NCI-H2196 treated with DMSO at 0.1 percent for 48 hours (cell line): Measurements from ENCODE around the gene CHCHD6.

Experiments used
- DNase-seq: peaks from one replicate; lab custom pipeline; 2025; ENCODE audit not compliant: unreplicated experiment; lab: John Stamatoyannopoulos, UW

Gene CHCHD6

DNA sequence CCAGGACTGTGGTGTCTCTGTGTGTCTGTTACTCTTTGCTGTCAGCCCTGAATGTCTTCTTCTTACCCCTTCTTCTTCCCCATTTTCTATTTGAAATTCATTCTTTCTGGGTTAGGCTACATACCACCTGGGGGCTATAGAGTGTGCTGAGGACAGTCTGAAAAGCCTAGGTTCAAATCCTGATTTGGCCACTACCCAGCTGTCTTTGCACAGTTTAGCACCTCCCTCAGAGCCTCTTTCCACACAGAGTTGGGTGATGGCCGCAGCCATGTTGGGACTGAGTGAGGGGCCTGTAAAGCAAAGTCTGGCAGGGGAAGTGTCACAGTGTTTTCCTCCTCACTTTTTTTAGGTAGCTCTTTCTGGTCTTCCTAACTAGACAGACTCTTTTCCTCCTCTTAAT is 113.7 kb downstream of the CHCHD6 start:
- DNase-seq: no peak

DNA sequence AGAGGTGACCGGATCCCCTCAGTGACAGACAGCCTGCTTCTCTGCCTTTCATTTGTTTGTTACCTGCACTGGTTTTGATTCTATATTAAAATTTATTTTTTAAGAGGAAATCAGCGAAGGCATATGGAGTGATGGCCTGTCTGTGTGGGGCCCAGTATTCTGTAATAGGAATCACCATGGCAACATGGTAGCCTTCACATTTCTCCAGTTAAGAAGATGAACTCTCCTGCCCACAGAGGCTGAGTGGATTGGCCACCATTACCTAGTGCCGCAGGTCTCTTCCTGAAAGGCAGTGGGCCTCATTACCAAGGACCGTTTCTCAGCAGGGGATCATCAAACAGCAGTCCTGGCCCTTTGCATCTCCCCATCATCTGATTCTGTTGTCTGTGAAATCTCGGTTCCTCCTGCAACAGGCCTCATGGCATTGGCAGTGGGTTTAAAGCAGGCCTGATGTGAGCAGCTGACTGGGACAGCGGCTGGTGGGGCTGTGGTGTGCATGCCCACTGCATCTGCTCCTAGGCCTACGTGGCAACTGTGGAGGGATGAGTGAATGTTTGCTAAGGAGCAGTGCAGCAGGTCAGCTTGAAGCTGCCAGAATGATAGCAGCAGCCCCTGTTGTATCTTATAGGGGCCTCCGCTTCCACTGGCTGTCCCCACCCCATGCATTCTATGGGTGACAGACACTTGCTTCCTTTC is 114.5 kb downstream of the CHCHD6 start:
- DNase-seq: no peak

DNA sequence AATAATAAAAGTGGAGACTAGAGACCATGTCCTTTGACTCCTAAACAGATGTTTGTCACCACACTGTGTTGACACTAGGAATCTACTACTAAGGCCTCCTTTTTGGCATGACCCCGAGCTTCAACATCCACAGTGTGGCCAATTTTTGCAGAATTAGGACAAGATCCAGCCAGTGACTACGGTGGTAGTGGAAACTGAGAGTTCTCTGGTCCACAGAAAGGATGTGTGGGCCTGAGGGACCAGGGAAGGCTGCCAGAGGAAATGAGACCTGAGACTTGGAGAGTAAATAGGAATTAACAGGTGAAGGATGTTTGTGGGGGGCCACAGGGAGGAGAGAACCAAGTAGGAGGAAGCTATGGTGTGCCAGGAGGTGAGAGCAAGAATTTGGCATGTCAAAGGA is 122.7 kb downstream of the CHCHD6 start:
- no peak for DNase-seq

DNA sequence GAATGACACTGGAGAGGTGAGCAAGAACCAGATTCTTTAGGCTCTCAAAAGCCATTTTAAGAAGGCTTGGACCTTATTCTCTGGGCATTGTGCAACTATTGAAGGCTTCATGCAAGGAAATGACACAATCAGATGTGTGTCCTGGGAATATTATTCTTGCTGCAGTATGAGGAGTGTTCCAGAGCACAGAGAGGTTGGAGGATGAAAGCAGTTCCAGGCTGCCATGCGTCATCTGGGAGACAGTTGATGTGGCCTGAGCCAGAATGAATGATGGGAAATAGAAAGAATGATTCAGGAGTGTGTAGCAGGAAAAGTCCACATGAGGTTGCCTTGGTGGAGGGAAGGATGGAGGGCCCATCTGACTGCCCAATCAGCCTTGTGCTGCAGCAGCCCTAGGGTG is 123.1 kb downstream of the CHCHD6 start:
- DNase-seq: no peak

DNA sequence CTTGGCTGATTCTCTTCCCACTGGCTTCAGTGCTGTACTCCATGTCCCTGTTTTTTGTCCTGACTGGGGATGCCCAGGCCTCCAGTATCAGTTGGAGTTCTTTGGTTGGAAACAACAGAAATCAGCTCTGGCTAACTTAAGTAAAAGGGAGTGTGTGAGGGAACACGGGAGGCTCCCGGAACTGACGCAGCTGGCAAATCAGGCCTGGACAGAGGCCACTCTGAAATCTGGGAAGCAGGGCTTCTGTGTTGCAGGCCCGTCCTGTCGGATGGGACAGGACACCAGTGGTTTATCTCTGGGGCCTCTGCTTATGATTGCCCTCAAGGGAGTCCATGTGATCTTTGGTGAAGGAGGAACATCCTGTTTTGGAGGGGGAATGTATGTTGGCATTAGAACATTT is 124.3 kb downstream of the CHCHD6 start:
- no peak for DNase-seq

DNA sequence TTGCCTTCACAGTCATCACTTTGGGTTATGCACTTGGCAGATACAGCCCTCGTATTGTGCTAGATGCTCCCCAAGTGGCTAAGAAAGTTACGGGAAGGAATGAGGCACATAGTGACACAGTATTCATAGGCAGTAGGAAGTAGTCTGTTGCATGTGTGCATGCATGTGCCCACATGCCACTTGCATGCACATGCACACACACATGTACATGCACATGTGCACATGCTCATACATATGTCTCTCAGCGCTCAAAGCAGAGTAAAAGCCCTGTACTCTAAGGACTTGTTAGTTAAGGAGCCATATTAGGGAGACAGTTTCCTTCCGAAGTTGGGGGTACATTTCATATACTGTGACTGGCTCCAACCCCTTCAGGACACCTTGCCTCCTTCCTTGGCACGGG is 128.9 kb downstream of the CHCHD6 start:
- DNase-seq: no peak

DNA sequence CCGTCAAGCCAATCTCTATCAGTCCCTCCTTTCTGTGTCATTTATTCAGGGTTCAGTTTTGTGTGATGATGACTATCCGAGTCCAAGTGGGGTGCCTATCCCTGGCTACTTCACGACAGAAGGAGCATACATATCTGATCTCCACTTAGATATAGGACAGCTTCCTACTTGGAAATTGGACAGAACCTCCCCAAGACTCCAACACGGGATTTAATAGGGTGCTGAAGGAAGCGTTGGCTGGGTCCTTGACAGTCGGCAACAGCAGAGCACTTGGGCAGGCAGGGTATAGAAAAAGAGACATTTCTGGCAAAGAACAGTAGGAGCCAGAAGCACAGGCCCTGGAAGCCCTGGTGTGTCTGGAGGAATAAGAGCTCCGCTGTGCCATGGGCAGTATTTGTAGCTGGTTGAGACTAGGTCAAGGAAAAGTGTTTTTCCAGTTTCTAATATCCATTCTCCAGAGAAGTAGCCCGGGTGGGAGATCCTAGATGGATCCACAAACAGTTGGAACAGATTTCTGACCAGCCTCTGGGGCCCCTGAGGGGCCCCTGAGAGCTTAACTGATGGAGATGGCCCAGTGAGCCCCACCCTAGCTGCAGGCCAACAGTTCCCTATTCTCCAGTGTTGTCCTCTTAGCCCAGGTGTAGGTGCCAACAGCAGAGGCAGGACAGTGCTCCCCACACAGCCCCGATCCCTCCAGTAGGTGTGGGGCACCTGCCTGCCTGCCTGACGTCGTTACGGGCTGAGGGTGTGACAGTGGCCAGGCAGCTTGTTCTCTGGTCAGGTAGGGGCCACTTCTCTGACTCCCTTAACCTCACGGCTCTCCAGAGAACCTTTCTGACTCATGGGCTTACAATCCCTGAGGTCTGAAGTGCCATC is 130.8 kb downstream of the CHCHD6 start:
- no peak for DNase-seq

DNA sequence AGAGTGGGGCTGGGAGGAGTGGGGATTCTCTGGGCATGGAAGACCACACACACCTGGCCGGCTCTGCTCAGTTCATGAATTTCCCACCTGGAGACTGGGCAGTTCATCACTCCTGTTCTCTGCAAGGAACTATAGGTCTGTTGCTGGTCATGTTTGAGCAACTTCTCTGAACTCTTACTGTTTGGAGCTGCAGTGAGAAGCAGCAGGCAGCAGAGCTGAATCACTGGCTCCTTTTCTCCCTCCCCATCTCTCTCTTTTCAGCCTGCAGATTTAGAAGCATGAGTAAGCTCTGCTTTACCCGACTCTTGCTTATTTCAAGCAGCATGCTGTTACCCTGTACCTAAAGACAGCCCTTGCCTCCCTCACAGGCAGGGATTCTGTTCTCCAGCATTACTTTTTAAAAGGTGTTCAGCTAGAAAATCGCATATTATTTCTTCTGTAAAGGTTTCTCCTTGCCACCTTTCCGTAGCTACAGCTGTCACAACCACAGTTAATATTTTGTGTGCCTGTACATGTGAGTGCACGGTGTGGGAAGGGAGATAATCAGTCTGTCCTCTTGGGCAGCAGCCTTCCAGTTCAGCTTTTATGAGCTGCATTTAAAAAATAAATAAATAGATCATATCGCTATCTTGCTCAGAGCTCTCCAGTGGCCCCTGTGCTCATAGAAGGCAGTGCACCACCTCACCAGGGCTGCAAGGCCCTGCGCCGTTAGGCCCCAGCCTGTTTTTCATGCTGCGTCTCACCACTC is 131.6 kb downstream of the CHCHD6 start:
- DNase-seq: no peak

DNA sequence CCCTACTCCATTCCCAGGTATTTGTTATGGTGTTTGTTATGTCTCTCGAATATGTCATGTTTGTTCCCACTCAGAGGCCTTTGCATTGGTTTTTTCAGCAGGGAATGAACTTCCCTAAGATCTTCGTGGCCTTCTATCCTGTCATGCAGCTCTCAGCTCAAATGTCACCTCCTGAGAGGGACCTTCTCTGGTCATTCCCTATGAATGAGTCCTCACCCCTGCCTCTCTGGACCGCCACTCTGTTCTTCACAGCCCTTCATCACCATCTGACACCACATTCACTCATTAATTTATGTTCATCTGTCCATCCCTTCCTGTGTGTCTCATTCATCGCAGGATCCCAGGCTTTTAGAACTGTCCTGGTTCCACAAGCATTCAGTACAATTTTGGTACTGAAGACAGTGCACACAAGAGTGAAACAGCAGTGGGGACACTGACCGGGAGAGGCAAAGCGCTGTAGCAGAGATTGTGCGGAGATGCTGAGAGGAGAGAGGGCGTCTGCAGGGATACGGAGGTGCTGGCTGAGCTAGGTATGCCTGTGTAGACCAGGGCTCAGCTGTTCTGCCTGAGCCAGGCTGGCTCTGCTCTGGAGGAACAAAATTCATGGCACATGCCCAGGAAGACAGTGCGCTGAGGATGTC is 132.3 kb downstream of the CHCHD6 start:
- DNase-seq: no peak

DNA sequence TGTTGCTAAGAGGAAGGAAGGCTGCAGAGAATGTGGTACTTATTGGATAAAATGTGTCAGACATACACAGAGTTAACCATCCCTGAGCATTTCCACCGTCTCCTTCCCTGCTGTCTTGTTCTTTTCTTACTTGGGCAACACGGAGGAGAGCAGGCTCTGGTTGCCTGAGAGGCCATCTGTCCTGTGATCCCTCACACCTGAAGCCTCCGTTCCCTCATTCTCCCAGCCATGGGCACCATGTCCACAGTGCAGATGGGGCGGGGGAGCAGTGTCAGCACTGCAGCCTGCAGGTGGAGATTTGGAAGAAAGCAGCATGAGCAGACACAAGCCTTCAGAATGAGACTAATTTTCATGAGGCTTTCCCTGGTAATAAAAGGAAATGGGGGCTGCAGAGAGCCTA is 133.7 kb downstream of the CHCHD6 start:
- DNase-seq: no peak

DNA sequence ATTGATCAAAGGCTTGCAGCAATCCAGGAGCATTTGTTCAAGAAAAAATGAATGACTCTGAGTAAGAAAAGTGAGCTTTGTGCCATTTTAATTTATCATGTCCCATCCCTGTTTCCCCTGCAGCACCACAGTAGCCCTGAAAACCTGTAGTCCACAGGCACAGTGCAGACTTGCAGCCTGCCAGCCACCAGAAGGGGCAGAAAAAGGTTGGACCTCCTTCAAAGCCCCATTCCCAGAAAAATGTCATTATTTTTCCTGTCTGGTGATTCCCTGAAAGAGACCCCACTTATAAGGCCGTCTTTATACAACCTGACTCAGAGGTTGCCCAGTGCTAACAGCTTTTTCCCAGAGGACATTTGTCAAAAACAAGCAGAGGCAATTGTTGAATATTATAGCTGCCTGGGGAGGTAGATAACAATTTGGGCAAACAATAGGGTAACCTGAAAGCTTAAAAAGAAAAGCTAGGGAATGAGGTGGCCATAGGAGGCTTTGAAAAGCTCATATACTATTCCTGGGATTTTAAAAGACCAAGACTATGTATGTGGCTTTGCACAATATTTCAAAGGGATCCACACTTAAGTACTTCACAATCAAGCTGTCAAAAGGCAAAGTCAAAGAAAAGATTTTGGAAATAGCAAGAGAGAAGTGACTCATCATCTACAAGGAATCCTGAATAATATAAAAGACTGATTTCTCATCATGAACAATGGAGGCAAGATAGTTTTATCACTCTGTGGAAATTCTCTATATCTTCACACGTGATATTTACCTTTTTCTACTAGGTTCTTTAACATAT is 142.1 kb downstream of the CHCHD6 start:
- no peak for DNase-seq

DNA sequence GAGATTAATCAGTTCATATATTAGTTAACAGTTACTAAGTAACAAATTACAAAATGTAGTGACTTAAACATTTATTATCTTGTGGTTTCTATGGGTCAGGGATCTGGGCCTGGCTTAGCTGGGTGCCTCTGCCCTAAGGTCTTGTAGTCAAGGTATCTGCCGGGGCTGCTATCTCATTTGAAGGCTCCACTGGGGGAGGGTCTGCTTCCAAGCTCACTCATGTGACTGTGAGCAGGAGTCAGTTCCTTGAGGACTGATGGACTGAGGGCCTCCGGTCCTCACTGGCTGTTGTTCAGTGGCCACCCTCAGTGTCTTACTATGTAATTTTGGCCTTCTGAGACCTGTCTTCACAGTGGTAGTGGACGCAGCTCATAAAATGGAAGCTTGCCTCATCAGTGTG is 143.0 kb downstream of the CHCHD6 start:
- DNase-seq: no peak

DNA sequence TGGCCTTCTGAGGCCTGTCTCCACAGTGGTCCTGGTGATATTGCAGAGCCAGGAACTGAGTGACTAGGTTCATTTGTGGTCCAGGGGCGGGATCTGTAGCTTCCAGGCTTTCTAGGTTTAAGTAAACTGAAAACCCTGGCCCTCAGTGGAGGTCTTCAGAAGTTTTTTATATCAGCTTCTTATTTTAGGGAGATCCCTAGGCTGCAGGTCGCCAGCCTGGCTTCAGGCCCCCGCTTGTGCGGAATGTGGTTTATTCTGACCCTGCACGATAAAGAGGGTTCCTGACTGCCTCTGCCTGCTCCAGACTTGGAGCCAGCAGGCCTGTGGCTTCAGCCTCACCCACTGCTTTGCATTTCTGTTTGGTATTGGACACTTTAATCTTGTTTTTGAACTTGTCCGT is 145.0 kb downstream of the CHCHD6 start:
- DNase-seq: no peak

DNA sequence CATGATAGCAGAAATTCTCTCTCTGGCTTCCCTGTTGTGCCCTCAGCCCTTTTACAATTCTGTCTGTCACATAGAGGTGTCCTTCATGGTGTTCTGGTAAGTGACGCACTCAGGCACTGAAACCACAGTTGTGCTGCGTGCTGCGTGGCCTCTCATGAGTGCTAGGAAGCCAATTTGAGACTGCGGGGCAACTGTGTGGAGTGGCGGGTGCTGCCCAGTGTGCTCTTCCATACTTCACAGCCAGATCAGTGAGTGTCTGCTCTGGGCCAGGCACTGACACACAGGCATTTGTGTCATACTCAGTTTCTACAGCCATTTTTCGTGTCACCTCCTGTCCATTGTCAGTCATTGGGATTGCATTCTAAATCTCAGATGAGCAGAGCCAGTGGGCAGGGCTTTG is 145.7 kb downstream of the CHCHD6 start:
- no peak for DNase-seq

DNA sequence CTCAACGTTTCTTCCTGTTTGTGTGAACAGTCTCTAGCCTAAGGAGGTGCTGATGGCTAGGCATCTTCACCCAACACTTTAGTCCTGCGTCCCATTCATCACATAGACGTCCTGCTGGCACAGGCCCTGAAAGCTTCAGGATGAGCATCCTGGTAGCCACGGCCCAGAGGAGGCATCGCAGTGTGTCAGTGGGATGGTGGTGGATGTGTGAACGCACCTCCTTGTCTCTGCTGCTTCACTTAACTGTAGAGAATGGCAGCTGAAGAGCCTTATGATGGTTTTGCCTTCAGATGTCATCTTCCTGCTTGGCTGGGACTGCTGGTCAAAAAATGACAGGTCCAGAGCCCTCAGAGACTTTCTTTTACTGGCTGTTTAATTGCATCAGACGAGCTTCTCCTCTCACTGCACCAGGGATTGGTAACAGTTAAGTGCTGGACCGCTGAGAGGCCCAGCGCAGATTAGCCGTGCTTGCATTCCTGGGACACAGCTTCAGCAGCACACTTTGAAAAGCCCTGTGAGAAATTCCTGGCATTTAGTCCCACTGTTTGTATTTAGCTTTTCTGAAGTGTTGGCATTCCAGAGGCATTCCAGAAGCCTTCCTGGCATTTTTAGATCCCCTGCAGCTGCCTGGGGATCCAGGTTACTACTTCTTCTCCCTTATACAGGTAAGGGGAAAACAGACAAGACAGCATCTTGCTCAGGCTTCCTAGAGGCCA is 146.5 kb downstream of the CHCHD6 start:
- DNase-seq: no peak

DNA sequence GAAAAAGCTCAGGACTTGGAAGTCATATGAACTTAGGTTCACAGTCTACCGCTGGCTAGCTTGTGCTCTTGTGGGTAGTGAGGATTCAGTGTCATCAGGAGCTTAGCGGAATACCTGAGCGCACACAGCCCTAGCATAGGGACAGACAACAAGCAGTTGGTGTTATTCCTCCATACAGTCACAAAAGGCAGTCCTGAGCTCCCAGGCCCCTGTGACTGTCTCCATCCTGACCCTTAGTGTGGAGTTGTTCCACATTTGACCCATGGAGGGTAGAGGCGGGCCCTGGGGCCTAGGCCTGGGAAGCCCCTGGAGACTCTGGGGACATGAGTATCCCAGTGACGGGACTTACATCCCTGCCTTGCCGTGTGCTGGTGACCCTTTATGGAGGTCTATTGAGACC is 147.3 kb downstream of the CHCHD6 start:
- no peak for DNase-seq

DNA sequence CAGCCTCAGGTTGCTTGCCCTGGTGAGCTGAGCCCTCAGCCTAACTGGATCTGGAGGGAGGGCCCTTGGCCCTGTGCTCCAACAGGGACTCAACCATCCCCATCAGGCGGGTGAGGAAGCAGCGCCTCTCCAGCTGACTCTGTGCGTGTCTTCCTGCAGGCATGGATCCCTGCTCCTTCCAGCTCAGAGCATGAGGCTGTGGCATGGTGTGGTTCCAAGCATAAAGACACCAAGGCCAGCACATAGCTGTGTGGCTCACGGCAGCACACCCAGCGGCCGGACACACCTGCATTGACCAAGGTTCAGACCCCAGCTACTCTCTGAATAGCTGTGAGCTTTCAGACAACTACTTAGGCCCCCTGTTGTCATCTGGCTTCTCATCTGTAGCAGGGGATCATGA is 147.9 kb downstream of the CHCHD6 start:
- DNase-seq: no peak

DNA sequence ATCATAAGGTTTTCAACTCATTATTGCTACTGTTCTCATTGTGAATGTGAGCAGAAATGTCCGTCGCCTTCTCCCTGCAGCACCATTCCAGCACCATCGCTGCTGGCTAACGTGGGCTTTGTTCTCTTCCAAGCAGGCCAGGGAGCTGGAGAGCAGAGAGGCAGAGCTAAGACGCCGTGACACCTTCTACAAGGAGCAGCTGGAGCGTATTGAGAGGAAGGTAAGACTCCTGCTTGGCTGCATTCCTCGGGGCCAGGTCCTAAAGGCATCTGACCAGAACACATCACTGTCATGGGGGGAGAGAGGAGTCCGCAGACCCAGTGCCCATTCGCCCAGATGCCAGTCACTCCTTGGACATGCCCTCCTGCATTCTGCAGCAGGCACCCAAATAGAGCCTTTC is 148.5 kb downstream of the CHCHD6 start:
- no peak for DNase-seq

DNA sequence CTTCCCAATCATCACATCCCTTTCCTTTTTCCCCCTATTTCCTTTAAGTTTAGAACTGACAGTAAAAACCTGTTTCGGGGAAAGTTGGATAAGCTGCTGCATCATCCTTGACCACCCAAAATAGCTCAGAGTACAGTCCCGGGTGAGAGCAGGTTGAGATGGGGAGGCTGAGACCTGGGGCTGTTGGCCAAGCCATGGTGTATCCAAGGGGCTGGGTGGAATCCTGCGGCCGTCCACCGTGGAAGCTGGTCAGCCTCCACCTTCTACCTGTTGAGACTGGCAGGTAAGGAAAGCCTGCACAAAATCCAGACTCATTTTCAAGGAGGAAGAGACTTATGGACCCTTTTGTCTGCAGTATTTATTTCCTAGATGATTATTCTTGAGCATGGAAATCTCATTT is 150.6 kb downstream of the CHCHD6 start:
- no peak for DNase-seq

DNA sequence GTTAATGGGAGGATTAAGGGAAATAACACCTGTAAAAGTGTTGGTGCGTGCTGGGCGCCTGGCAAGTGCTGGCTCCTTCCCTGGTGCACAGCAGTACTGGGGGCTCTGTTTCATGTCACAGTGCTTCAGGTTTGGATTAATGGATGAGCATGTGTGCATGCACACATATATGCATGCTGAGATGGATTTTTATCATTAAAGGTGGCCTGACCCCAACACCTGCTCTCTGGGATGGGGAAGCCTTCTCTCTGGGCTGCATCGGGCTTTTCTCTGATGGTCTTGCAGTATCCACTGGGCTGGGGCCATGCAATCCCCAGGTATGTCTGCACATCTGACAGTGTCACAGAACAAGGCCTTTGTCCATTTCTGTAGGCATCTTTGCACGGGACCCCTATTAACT is 151.3 kb downstream of the CHCHD6 start:
- DNase-seq: no peak
